ENCODE results near the gene IL1R2. TPM values are rescaled to one million over a fixed set of nuclear protein-coding genes. Genes with fewer than 3 reads are reported as not detected.

Gene IL1R2
- total and polyA plus RNA-seq, 2 of the 13 experiments (the other 11 are each of a cell fraction or from before 2014, with no cell fraction given): 3.6 to 7.3 TPM

DNA sequence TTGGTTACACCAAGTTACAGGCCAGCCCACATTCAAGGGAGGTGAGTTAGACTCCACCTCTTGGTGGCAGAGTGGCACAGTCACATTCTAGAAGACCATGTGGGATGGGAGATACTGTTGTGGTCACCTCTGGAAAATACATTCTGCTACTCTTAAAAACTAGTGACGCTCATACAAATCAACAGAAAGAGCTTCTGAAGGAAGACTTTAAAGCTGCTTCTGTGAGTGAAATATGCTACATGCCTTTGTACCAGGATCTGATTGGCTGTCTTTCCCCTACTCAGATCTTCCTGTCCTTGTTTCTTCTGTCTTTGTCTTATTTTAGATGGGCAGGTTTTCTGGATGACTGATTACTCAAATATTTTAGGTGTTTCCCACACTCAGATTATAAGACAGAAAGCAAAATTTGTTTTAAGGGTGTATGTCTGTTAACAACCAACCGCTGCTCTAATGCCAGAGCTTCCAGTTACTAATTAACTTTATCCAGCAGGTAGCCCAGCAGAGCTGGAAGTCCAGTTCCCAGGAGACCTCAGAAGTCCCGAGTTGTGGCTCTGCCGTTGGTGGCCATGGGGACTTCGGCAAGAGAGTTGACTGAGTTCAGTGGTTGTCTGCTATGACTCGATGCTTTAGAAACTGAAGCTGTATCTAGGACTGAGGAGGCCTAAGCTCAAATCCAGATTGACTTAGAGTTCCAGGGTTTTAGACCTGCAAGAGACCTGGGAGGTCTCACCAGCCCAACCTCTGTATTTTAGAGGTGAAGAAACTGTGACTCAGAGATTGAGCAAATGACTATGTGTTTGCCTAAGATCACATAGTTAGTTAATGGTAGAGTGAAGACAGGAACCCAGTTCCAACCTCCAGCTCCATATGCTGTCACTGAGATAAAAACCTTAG lies 7.4 kb downstream of the IL1R2 start (continued):
- TF ChIP-seq, protein P1, sequence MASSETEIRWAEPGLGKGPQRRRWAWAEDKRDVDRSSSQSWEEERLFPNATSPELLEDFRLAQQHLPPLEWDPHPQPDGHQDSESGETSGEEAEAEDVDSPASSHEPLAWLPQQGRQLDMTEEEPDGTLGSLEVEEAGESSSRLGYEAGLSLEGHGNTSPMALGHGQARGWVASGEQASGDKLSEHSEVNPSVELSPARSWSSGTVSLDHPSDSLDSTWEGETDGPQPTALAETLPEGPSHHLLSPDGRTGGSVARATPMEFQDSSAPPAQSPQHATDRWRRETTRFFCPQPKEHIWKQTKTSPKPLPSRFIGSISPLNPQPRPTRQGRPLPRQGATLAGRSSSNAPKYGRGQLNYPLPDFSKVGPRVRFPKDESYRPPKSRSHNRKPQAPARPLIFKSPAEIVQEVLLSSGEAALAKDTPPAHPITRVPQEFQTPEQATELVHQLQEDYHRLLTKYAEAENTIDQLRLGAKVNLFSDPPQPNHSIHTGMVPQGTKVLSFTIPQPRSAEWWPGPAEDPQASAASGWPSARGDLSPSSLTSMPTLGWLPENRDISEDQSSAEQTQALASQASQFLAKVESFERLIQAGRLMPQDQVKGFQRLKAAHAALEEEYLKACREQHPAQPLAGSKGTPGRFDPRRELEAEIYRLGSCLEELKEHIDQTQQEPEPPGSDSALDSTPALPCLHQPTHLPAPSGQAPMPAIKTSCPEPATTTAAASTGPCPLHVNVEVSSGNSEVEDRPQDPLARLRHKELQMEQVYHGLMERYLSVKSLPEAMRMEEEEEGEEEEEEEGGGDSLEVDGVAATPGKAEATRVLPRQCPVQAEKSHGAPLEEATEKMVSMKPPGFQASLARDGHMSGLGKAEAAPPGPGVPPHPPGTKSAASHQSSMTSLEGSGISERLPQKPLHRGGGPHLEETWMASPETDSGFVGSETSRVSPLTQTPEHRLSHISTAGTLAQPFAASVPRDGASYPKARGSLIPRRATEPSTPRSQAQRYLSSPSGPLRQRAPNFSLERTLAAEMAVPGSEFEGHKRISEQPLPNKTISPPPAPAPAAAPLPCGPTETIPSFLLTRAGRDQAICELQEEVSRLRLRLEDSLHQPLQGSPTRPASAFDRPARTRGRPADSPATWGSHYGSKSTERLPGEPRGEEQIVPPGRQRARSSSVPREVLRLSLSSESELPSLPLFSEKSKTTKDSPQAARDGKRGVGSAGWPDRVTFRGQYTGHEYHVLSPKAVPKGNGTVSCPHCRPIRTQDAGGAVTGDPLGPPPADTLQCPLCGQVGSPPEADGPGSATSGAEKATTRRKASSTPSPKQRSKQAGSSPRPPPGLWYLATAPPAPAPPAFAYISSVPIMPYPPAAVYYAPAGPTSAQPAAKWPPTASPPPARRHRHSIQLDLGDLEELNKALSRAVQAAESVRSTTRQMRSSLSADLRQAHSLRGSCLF (CRISPR knock-in tag; IDR thresholded peaks at IDR 0.05; ENCODE audit: borderline replicate concordance): no peak
- no peak for TF ChIP-seq SIX1 (CRISPR knock-in tag; IDR thresholded peaks at IDR 0.05; ENCODE audit: borderline replicate concordance)
- TF ChIP-seq, protein P2, sequence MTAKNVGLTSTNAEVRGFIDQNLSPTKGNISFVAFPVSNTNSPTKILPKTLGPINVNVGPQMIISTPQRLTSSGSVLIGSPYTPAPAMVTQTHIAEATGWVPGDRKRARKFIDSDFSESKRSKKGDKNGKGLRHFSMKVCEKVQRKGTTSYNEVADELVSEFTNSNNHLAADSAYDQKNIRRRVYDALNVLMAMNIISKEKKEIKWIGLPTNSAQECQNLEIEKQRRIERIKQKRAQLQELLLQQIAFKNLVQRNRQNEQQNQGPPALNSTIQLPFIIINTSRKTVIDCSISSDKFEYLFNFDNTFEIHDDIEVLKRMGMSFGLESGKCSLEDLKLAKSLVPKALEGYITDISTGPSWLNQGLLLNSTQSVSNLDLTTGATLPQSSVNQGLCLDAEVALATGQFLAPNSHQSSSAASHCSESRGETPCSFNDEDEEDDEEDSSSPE (CRISPR knock-in tag; IDR thresholded peaks at IDR 0.05): no peak
- no peak for TF ChIP-seq NBN (conservative IDR thresholded peaks at IDR 0.05)
- TF ChIP-seq ZNF3 (CRISPR knock-in tag; IDR thresholded peaks at IDR 0.05): 0 out of 2 replicates have a peak, but pooled peaks have one; percentile 77
- no peak for TF ChIP-seq ZNF460 (CRISPR knock-in tag; IDR thresholded peaks at IDR 0.05; ENCODE audit: borderline replicate concordance)
- no peak for TF ChIP-seq RORA (CRISPR knock-in tag; IDR thresholded peaks at IDR 0.05)
- no peak for TF ChIP-seq CREB1 (IDR thresholded peaks at IDR 0.05)
- TF ChIP-seq CREB1 (CRISPR knock-in tag; IDR thresholded peaks at IDR 0.05): peak; percentile 63
- no peak; the same call in 1 of the 2 replicates for TF ChIP-seq KLF6 (CRISPR knock-in tag; IDR thresholded peaks at IDR 0.05)
- TF ChIP-seq TGIF2 (CRISPR knock-in tag; IDR thresholded peaks at IDR 0.05): no peak
- no peak for TF ChIP-seq MXD4 (CRISPR knock-in tag; IDR thresholded peaks at IDR 0.05)
- TF ChIP-seq LCORL (IDR thresholded peaks at IDR 0.05): no peak
- TF ChIP-seq LCORL (CRISPR knock-in tag; IDR thresholded peaks at IDR 0.05): peak; percentile 49
- no peak for TF ChIP-seq SP2 (CRISPR knock-in tag; IDR thresholded peaks at IDR 0.05)
- TF ChIP-seq ZNF317 (CRISPR knock-in tag; IDR thresholded peaks at IDR 0.05): peak; percentile 66; the same call in 1 of the 2 replicates
- TF ChIP-seq ZNF780A (CRISPR knock-in tag; IDR thresholded peaks at IDR 0.05): no peak
- TF ChIP-seq, protein P3, sequence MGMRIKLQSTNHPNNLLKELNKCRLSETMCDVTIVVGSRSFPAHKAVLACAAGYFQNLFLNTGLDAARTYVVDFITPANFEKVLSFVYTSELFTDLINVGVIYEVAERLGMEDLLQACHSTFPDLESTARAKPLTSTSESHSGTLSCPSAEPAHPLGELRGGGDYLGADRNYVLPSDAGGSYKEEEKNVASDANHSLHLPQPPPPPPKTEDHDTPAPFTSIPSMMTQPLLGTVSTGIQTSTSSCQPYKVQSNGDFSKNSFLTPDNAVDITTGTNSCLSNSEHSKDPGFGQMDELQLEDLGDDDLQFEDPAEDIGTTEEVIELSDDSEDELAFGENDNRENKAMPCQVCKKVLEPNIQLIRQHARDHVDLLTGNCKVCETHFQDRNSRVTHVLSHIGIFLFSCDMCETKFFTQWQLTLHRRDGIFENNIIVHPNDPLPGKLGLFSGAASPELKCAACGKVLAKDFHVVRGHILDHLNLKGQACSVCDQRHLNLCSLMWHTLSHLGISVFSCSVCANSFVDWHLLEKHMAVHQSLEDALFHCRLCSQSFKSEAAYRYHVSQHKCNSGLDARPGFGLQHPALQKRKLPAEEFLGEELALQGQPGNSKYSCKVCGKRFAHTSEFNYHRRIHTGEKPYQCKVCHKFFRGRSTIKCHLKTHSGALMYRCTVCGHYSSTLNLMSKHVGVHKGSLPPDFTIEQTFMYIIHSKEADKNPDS (CRISPR knock-in tag; IDR thresholded peaks at IDR 0.05): no peak
- TF ChIP-seq HMG20A (CRISPR knock-in tag; IDR thresholded peaks at IDR 0.05; ENCODE audit: borderline replicate concordance): peak; percentile 52; the same call in 1 of the 2 replicates
- TF ChIP-seq ZBTB7B (CRISPR knock-in tag; IDR thresholded peaks at IDR 0.05): no peak
- no peak for TF ChIP-seq NFIB (CRISPR knock-in tag; IDR thresholded peaks at IDR 0.05; ENCODE audit: borderline replicate concordance)
- 0 out of 2 replicates have a peak, but pooled peaks have one; percentile 16 for TF ChIP-seq ZMYM3 (CRISPR knock-in tag; IDR thresholded peaks at IDR 0.05)
- TF ChIP-seq ZNF709 (CRISPR knock-in tag; IDR thresholded peaks at IDR 0.05): no peak
- TF ChIP-seq TOPORS (CRISPR knock-in tag; IDR thresholded peaks at IDR 0.05): no peak
